Astrocyte (in vitro differentiated cells and primary cell): ENCODE measurements around the gene PRR9.
"Not testable (repeated sequence)": the region's sequence is repeated elsewhere in the genome, so short reads cannot be mapped to it uniquely, and the experiment has no call there.

Experiments used
- CTCF ChIP-seq: IDR thresholded peaks from 2 replicates; pipeline ENCODE4 v1.5.1; 2011; ENCODE audit warnings: low read depth, mild to moderate bottlenecking, inconsistent platforms, low read length, moderate library complexity; ENCODE audit not compliant: insufficient read depth
- EZH2 ChIP-seq: IDR thresholded peaks from 2 replicates; pipeline ENCODE4 v1.6.1; 2012; ENCODE audit warnings: mild to moderate bottlenecking, low read length, inconsistent platforms; ENCODE audit not compliant: insufficient read depth

GRCh38 chr1:153188301-153188700, 29.1 kb upstream of the PRR9 start:
- TF ChIP-seq CTCF, EZH2: not testable (repeated sequence)
